Gastrocnemius medialis (tissue), 4 donors: Measurements from ENCODE around the gene PIAS3.

Experiments
- CTCF ChIP-seq, 5 experiments: fragments of 450-650 bp in 3 of 5; fragments of 200-600 bp in 2 of 5; sonication (generic) in 2 of 5; IDR thresholded peaks in 4 of 5; conservative IDR thresholded peaks in 1 of 5; 1 replicate in 4 of 5; 2 replicates in 1 of 5; pipeline ENCODE4 v1.5.1; 2016 to 2019; ENCODE audit warnings: antibody characterized with exemption in 5 of 5, mild to moderate bottlenecking in 3 of 5, moderate library complexity in 3 of 5
- POLR2A ChIP-seq, 2 donors: fragments of 450-650 bp; IDR thresholded peaks; one replicate each; pipeline ENCODE4 v1.6.1; 2017; ENCODE audit warnings: antibody characterized with exemption in 2 of 2, mild to moderate bottlenecking in 2 of 2, moderate library complexity in 2 of 2

- no peak for TF ChIP-seq CTCF (IDR thresholded peaks at IDR 0.05 in 4 of 5, conservative IDR thresholded peaks at IDR 0.05 in 1 of 5)
- TF ChIP-seq POLR2A (IDR thresholded peaks at IDR 0.05), result no peak
These were observed 21.2 kb downstream of the PIAS3 start for GRCh38 chr1:145837656-145838055.
